Measurements from ENCODE around the gene HSPBAP1.

HSPBAP1 gene

GRCh38 chr3:122773944-122774509 lies 19.6 kb downstream of the HSPBAP1 start:
- no peak overlapping the region for H4K5ac ChIP-seq (ENCODE audit: low read length)
- H3K56ac ChIP-seq (ENCODE audit: low read length) = no peak overlapping the region
- no peaks in the 10 kb centered on the region for H3K36me3 ChIP-seq (ENCODE audit: control insufficient read depth, insufficient read depth, low read length)
- no peak for DNase-seq
- no peak overlapping the region for H2BK120ac ChIP-seq (ENCODE audit: low read depth, low read length)
- no peak overlapping the region for H4K8ac ChIP-seq (ENCODE audit: low read depth, low read length)
- no peaks in the 10 kb centered on the region for H3K79me2 ChIP-seq (ENCODE audit: control insufficient read depth, insufficient read depth, low read length)
- H2BK15ac ChIP-seq (replicated peaks; ENCODE audit: low read depth) = no peak overlapping the region
- H3K27me3 ChIP-seq (ENCODE audit: insufficient read depth, low read length, poor library complexity) = no peaks in the 10 kb centered on the region
- no peak overlapping the region for H3K4me3 ChIP-seq (ENCODE audit: low read length)
- no peak overlapping the region for H3K9ac ChIP-seq (ENCODE audit: low read length)
- H3K4me2 ChIP-seq (ENCODE audit: low read length) = no peak overlapping the region
- H3K27ac ChIP-seq (ENCODE audit: low read depth, low read length) = no peak overlapping the region
- H2BK5ac ChIP-seq (ENCODE audit: low read length) = no peak overlapping the region
- no peaks in the 10 kb centered on the region for H3K4me1 ChIP-seq (ENCODE audit: control insufficient read depth, low read depth, low read length)
- H3K23ac ChIP-seq (ENCODE audit: low read length) = no peak overlapping the region
- H3K18ac ChIP-seq (ENCODE audit: low read length) = no peak overlapping the region
- no CpG with 5 or more reads among the region's 3 CpGs for WGBS (ENCODE audit: extremely low coverage, insufficient coverage, low lambda C conversion rate)
- H3K4ac ChIP-seq (ENCODE audit: low read depth, low read length) = no peak overlapping the region
- H2AK5ac ChIP-seq (ENCODE audit: low read length) = no peak overlapping the region
- no peaks in the 10 kb centered on the region for H3K79me1 ChIP-seq (ENCODE audit: low read length)

- Histone ChIP-seq H2BK5ac (ENCODE audit: low read length) (no peak overlapping the region), H3K4me2 (ENCODE audit: low read length) (no peak overlapping the region), H3K4me3 (ENCODE audit: low read length) (no peak overlapping the region), H2BK120ac (ENCODE audit: low read depth, low read length) (no peak overlapping the region), H3K23ac (ENCODE audit: low read length) (no peak overlapping the region), H3K9ac (ENCODE audit: low read length) (no peak overlapping the region), H2AK5ac (ENCODE audit: low read length) (no peak overlapping the region), H2BK15ac (replicated peaks; ENCODE audit: low read depth) (no peak overlapping the region), H3K79me1 (ENCODE audit: low read length) (no peaks in the 10 kb centered on the region), H3K79me2 (ENCODE audit: control insufficient read depth, insufficient read depth, low read length) (no peaks in the 10 kb centered on the region), H3K56ac (ENCODE audit: low read length) (no peak overlapping the region), H3K27me3 (ENCODE audit: insufficient read depth, low read length, poor library complexity) (no peaks in the 10 kb centered on the region), H4K8ac (ENCODE audit: low read depth, low read length) (no peak overlapping the region), H3K27ac (ENCODE audit: low read depth, low read length) (no peak overlapping the region), H3K36me3 (ENCODE audit: control insufficient read depth, insufficient read depth, low read length) (no peaks in the 10 kb centered on the region), H4K5ac (ENCODE audit: low read length) (no peak overlapping the region), H3K4ac (ENCODE audit: low read depth, low read length) (no peak overlapping the region), H3K18ac (ENCODE audit: low read length) (no peak overlapping the region), H3K4me1 (ENCODE audit: control insufficient read depth, low read depth, low read length) (no peaks in the 10 kb centered on the region)
- WGBS (ENCODE audit: extremely low coverage, insufficient coverage, low lambda C conversion rate) = no CpG with 5 or more reads among the region's 1 CpG
- DNase-seq = no peak
These were observed 20.8 kb downstream of the HSPBAP1 start for GRCh38 chr3:122772827-122773226.

GRCh38 chr3:122770521-122771202 lies 23.0 kb downstream of the HSPBAP1 start:
- Histone ChIP-seq H3K18ac (ENCODE audit: low read length) (no peak overlapping the region), H3K79me1 (ENCODE audit: low read length) (no peaks in the 10 kb centered on the region), H3K27ac (ENCODE audit: low read depth, low read length) (no peak overlapping the region), H3K4ac (ENCODE audit: low read depth, low read length) (no peak overlapping the region), H3K79me2 (ENCODE audit: control insufficient read depth, insufficient read depth, low read length) (no peaks in the 10 kb centered on the region), H3K4me3 (ENCODE audit: low read length) (no peak overlapping the region), H2BK5ac (ENCODE audit: low read length) (no peak overlapping the region), H3K56ac (ENCODE audit: low read length) (no peak overlapping the region), H3K4me2 (ENCODE audit: low read length) (no peak overlapping the region), H3K27me3 (ENCODE audit: insufficient read depth, low read length, poor library complexity) (no peaks in the 10 kb centered on the region), H3K23ac (ENCODE audit: low read length) (no peak overlapping the region), H3K4me1 (ENCODE audit: control insufficient read depth, low read depth, low read length) (no peaks in the 10 kb centered on the region), H3K36me3 (ENCODE audit: control insufficient read depth, insufficient read depth, low read length) (no peaks in the 10 kb centered on the region), H3K9ac (ENCODE audit: low read length) (no peak overlapping the region), H4K5ac (ENCODE audit: low read length) (no peak overlapping the region), H2AK5ac (ENCODE audit: low read length) (no peak overlapping the region), H2BK15ac (replicated peaks; ENCODE audit: low read depth) (no peak overlapping the region), H4K8ac (ENCODE audit: low read depth, low read length) (peak overlapping the region; percentile 56), H2BK120ac (ENCODE audit: low read depth, low read length) (no peak overlapping the region)
- no peak for DNase-seq
- no CpG with 5 or more reads among the region's 5 CpGs for WGBS (ENCODE audit: extremely low coverage, insufficient coverage, low lambda C conversion rate)

GRCh38 chr3:122767540-122768372 lies 25.9 kb downstream of the HSPBAP1 start:
- Histone ChIP-seq H2BK120ac (ENCODE audit: low read depth, low read length) (no peak overlapping the region), H3K4ac (ENCODE audit: low read depth, low read length) (no peak overlapping the region), H3K27ac (ENCODE audit: low read depth, low read length) (no peak overlapping the region), H3K27me3 (ENCODE audit: insufficient read depth, low read length, poor library complexity) (no peaks in the 10 kb centered on the region), H4K5ac (ENCODE audit: low read length) (no peak overlapping the region), H3K4me1 (ENCODE audit: control insufficient read depth, low read depth, low read length) (no peaks in the 10 kb centered on the region), H3K18ac (ENCODE audit: low read length) (no peak overlapping the region), H3K4me3 (ENCODE audit: low read length) (no peak overlapping the region), H3K23ac (ENCODE audit: low read length) (no peak overlapping the region), H3K56ac (ENCODE audit: low read length) (no peak overlapping the region), H2AK5ac (ENCODE audit: low read length) (no peak overlapping the region), H3K9ac (ENCODE audit: low read length) (no peak overlapping the region), H3K79me2 (ENCODE audit: control insufficient read depth, insufficient read depth, low read length) (no peaks in the 10 kb centered on the region), H2BK15ac (replicated peaks; ENCODE audit: low read depth) (no peak overlapping the region), H3K4me2 (ENCODE audit: low read length) (no peak overlapping the region), H3K79me1 (ENCODE audit: low read length) (no peaks in the 10 kb centered on the region), H4K8ac (ENCODE audit: low read depth, low read length) (no peak overlapping the region), H3K36me3 (ENCODE audit: control insufficient read depth, insufficient read depth, low read length) (no peaks in the 10 kb centered on the region), H2BK5ac (ENCODE audit: low read length) (no peak overlapping the region)
- no CpG with 5 or more reads among the region's 3 CpGs for WGBS (ENCODE audit: extremely low coverage, insufficient coverage, low lambda C conversion rate)
- peak; percentile 33 for DNase-seq

GRCh38 chr3:122766430-122766829 lies 27.2 kb downstream of the HSPBAP1 start:
- H4K5ac ChIP-seq (ENCODE audit: low read length) = no peak overlapping the region
- no peaks in the 10 kb centered on the region for H3K79me1 ChIP-seq (ENCODE audit: low read length)
- no peaks in the 10 kb centered on the region for H3K4me1 ChIP-seq (ENCODE audit: control insufficient read depth, low read depth, low read length)
- H3K4ac ChIP-seq (ENCODE audit: low read depth, low read length) = no peak overlapping the region
- no peak overlapping the region for H3K56ac ChIP-seq (ENCODE audit: low read length)
- no peaks in the 10 kb centered on the region for H3K79me2 ChIP-seq (ENCODE audit: control insufficient read depth, insufficient read depth, low read length)
- no peaks in the 10 kb centered on the region for H3K27me3 ChIP-seq (ENCODE audit: insufficient read depth, low read length, poor library complexity)
- no peak for DNase-seq
- H2BK120ac ChIP-seq (ENCODE audit: low read depth, low read length) = no peak overlapping the region
- H4K8ac ChIP-seq (ENCODE audit: low read depth, low read length) = no peak overlapping the region
- H3K23ac ChIP-seq (ENCODE audit: low read length) = no peak overlapping the region
- no CpG with 5 or more reads among the region's 3 CpGs for WGBS (ENCODE audit: extremely low coverage, insufficient coverage, low lambda C conversion rate)
- no peak overlapping the region for H3K18ac ChIP-seq (ENCODE audit: low read length)
- no peak overlapping the region for H3K27ac ChIP-seq (ENCODE audit: low read depth, low read length)
- no peak overlapping the region for H2BK15ac ChIP-seq (replicated peaks; ENCODE audit: low read depth)
- H2AK5ac ChIP-seq (ENCODE audit: low read length) = no peak overlapping the region
- no peak overlapping the region for H2BK5ac ChIP-seq (ENCODE audit: low read length)
- no peak overlapping the region for H3K4me3 ChIP-seq (ENCODE audit: low read length)
- no peak overlapping the region for H3K4me2 ChIP-seq (ENCODE audit: low read length)
- no peak overlapping the region for H3K9ac ChIP-seq (ENCODE audit: low read length)
- H3K36me3 ChIP-seq (ENCODE audit: control insufficient read depth, insufficient read depth, low read length) = no peaks in the 10 kb centered on the region
